ENCODE data around the gene RUNX1.

Gene RUNX1

GRCh38 chr21:34795175-34795547 is 253.9 kb downstream of the RUNX1 start:
- Histone ChIP-seq H3K36me3 (ENCODE audit: insufficient read depth, low read depth, low read length) (no peaks in the 10 kb centered on the region), H3K27ac (ENCODE audit: low read length) (no peak overlapping the region), H3K27me3 (ENCODE audit: insufficient read depth, low read length) (no peaks in the 10 kb centered on the region), H3K4me1 (ENCODE audit: insufficient read depth, low read length) (0 out of 2 replicates have a peak, but pooled peaks cover 3% of the 10 kb centered on the region), H3K9ac (ENCODE audit: low read depth, low read length) (no peak overlapping the region), H3K9me3 (ENCODE audit: insufficient read depth, low read depth, low read length) (no peaks in the 10 kb centered on the region), H3K4me3 (ENCODE audit: low read length) (no peak overlapping the region)

GRCh38 chr21:34794686-34795085 is 254.4 kb downstream of the RUNX1 start:
- H3K4me1 ChIP-seq (ENCODE audit: insufficient read depth, low read length), result 0 out of 2 replicates have a peak, but pooled peaks cover 3% of the 10 kb centered on the region
- no peaks in the 10 kb centered on the region for H3K36me3 ChIP-seq (ENCODE audit: insufficient read depth, low read depth, low read length)
- H3K4me3 ChIP-seq (ENCODE audit: low read length), result no peak overlapping the region
- no peaks in the 10 kb centered on the region for H3K27me3 ChIP-seq (ENCODE audit: insufficient read depth, low read length)
- no peaks in the 10 kb centered on the region for H3K9me3 ChIP-seq (ENCODE audit: insufficient read depth, low read depth, low read length)
- no peak overlapping the region for H3K27ac ChIP-seq (ENCODE audit: low read length)
- no peak overlapping the region for H3K9ac ChIP-seq (ENCODE audit: low read depth, low read length)

- no peak overlapping the region for H3K4me3 ChIP-seq (ENCODE audit: low read length)
- no peak overlapping the region for H3K9ac ChIP-seq (ENCODE audit: low read depth, low read length)
- H3K4me1 ChIP-seq (ENCODE audit: insufficient read depth, low read length), result 0 out of 2 replicates have a peak, but pooled peaks cover 3% of the 10 kb centered on the region
- H3K36me3 ChIP-seq (ENCODE audit: insufficient read depth, low read depth, low read length), result no peaks in the 10 kb centered on the region
- no peaks in the 10 kb centered on the region for H3K9me3 ChIP-seq (ENCODE audit: insufficient read depth, low read depth, low read length)
- H3K27me3 ChIP-seq (ENCODE audit: insufficient read depth, low read length), result no peaks in the 10 kb centered on the region
- H3K27ac ChIP-seq (ENCODE audit: low read length), result no peak overlapping the region
Measured at GRCh38 chr21:34793471-34793870, 255.6 kb downstream of the RUNX1 start.

- Histone ChIP-seq H3K27me3 (ENCODE audit: insufficient read depth, low read length) (no peaks in the 10 kb centered on the region), H3K9me3 (ENCODE audit: insufficient read depth, low read depth, low read length) (no peaks in the 10 kb centered on the region), H3K4me3 (ENCODE audit: low read length) (no peak overlapping the region), H3K27ac (ENCODE audit: low read length) (no peak overlapping the region), H3K4me1 (ENCODE audit: insufficient read depth, low read length) (0 out of 2 replicates have a peak, but pooled peaks cover 3% of the 10 kb centered on the region), H3K9ac (ENCODE audit: low read depth, low read length) (no peak overlapping the region), H3K36me3 (ENCODE audit: insufficient read depth, low read depth, low read length) (no peaks in the 10 kb centered on the region)
Measured at GRCh38 chr21:34792504-34793089, 256.5 kb downstream of the RUNX1 start.

- H3K27ac ChIP-seq (ENCODE audit: low read length), result no peak overlapping the region
- no peak overlapping the region for H3K4me3 ChIP-seq (ENCODE audit: low read length)
- H3K36me3 ChIP-seq (ENCODE audit: insufficient read depth, low read depth, low read length), result no peaks in the 10 kb centered on the region
- 0 out of 2 replicates have a peak, but pooled peaks cover 1% of the 10 kb centered on the region for H3K4me1 ChIP-seq (ENCODE audit: insufficient read depth, low read length)
- no peak overlapping the region for H3K9ac ChIP-seq (ENCODE audit: low read depth, low read length)
- H3K9me3 ChIP-seq (ENCODE audit: insufficient read depth, low read depth, low read length), result no peaks in the 10 kb centered on the region
- no peaks in the 10 kb centered on the region for H3K27me3 ChIP-seq (ENCODE audit: insufficient read depth, low read length)
Measured at GRCh38 chr21:34791776-34792503, 257.2 kb downstream of the RUNX1 start.

- Histone ChIP-seq H3K27ac (ENCODE audit: low read length) (no peak overlapping the region), H3K36me3 (ENCODE audit: insufficient read depth, low read depth, low read length) (no peaks in the 10 kb centered on the region), H3K9me3 (ENCODE audit: insufficient read depth, low read depth, low read length) (no peaks in the 10 kb centered on the region), H3K4me3 (ENCODE audit: low read length) (no peak overlapping the region), H3K27me3 (ENCODE audit: insufficient read depth, low read length) (no peaks in the 10 kb centered on the region), H3K4me1 (ENCODE audit: insufficient read depth, low read length) (no peaks in the 10 kb centered on the region), H3K9ac (ENCODE audit: low read depth, low read length) (no peak overlapping the region)
Measured at GRCh38 chr21:34790834-34791233, 258.3 kb downstream of the RUNX1 start.

GRCh38 chr21:34790341-34790740 is 258.8 kb downstream of the RUNX1 start:
- Histone ChIP-seq H3K36me3 (ENCODE audit: insufficient read depth, low read depth, low read length) (no peaks in the 10 kb centered on the region), H3K4me1 (ENCODE audit: insufficient read depth, low read length) (no peaks in the 10 kb centered on the region), H3K9me3 (ENCODE audit: insufficient read depth, low read depth, low read length) (no peaks in the 10 kb centered on the region), H3K9ac (ENCODE audit: low read depth, low read length) (no peak overlapping the region), H3K27ac (ENCODE audit: low read length) (no peak overlapping the region), H3K27me3 (ENCODE audit: insufficient read depth, low read length) (no peaks in the 10 kb centered on the region), H3K4me3 (ENCODE audit: low read length) (no peak overlapping the region)

GRCh38 chr21:34788879-34789278 is 260.2 kb downstream of the RUNX1 start:
- Histone ChIP-seq H3K27ac (ENCODE audit: low read length) (no peak overlapping the region), H3K36me3 (ENCODE audit: insufficient read depth, low read depth, low read length) (no peaks in the 10 kb centered on the region), H3K4me3 (ENCODE audit: low read length) (no peak overlapping the region), H3K9me3 (ENCODE audit: insufficient read depth, low read depth, low read length) (no peaks in the 10 kb centered on the region), H3K4me1 (ENCODE audit: insufficient read depth, low read length) (no peaks in the 10 kb centered on the region), H3K9ac (ENCODE audit: low read depth, low read length) (no peak overlapping the region), H3K27me3 (ENCODE audit: insufficient read depth, low read length) (no peaks in the 10 kb centered on the region)

GRCh38 chr21:34783815-34784214 is 265.3 kb downstream of the RUNX1 start:
- H3K36me3 ChIP-seq (ENCODE audit: insufficient read depth, low read depth, low read length), result no peaks in the 10 kb centered on the region
- no peaks in the 10 kb centered on the region for H3K4me1 ChIP-seq (ENCODE audit: insufficient read depth, low read length)
- H3K27ac ChIP-seq (ENCODE audit: low read length), result no peak overlapping the region
- H3K27me3 ChIP-seq (ENCODE audit: insufficient read depth, low read length), result no peaks in the 10 kb centered on the region
- no peaks in the 10 kb centered on the region for H3K9me3 ChIP-seq (ENCODE audit: insufficient read depth, low read depth, low read length)
- no peak overlapping the region for H3K4me3 ChIP-seq (ENCODE audit: low read length)
- no peak overlapping the region for H3K9ac ChIP-seq (ENCODE audit: low read depth, low read length)

- no peak overlapping the region for H3K4me3 ChIP-seq (ENCODE audit: low read length)
- no peaks in the 10 kb centered on the region for H3K27me3 ChIP-seq (ENCODE audit: insufficient read depth, low read length)
- H3K9ac ChIP-seq (ENCODE audit: low read depth, low read length), result no peak overlapping the region
- no peaks in the 10 kb centered on the region for H3K9me3 ChIP-seq (ENCODE audit: insufficient read depth, low read depth, low read length)
- no peak overlapping the region for H3K27ac ChIP-seq (ENCODE audit: low read length)
- no peaks in the 10 kb centered on the region for H3K4me1 ChIP-seq (ENCODE audit: insufficient read depth, low read length)
- no peaks in the 10 kb centered on the region for H3K36me3 ChIP-seq (ENCODE audit: insufficient read depth, low read depth, low read length)
Measured at GRCh38 chr21:34782506-34783360, 266.4 kb downstream of the RUNX1 start.

- Histone ChIP-seq H3K9me3 (ENCODE audit: insufficient read depth, low read depth, low read length) (no peaks in the 10 kb centered on the region), H3K36me3 (ENCODE audit: insufficient read depth, low read depth, low read length) (no peaks in the 10 kb centered on the region), H3K27ac (ENCODE audit: low read length) (no peak overlapping the region), H3K27me3 (ENCODE audit: insufficient read depth, low read length) (no peaks in the 10 kb centered on the region), H3K9ac (ENCODE audit: low read depth, low read length) (no peak overlapping the region), H3K4me1 (ENCODE audit: insufficient read depth, low read length) (no peaks in the 10 kb centered on the region), H3K4me3 (ENCODE audit: low read length) (no peak overlapping the region)
Measured at GRCh38 chr21:34781526-34781925, 267.6 kb downstream of the RUNX1 start.
